A549 (cell line): Measurements from ENCODE around the gene TMEM115. TPM values are rescaled to one million over a fixed set of nuclear protein-coding genes. Genes with fewer than 3 reads are reported as not detected.
A peak's percentile ranks its signal among the peaks of the same experiment; 100 is the strongest.

Source experiments
- ATAC-seq, 2 experiments: fragments of 200-7000 bp in 1 of 2; fragments of >200 bp in 1 of 2; cut with Nextera tagmentation in 1 of 2; cut with Tn5 transposase in 1 of 2; 3 replicates each; pipeline versions ENCODE4 v1.8.0 to v1.9.1; 2018 to 2020; ENCODE audit warnings: mild to moderate bottlenecking in 1 of 2, moderate library complexity in 1 of 2
- CTCF ChIA-PET: fragments of 300-600 bp; sonication (Branson Sonifier 250); formaldehyde crosslinking; extraction: SDS; loops from one replicate; lab custom pipeline; 2021; ENCODE audit warnings: antibody characterized with exemption, inconsistent platforms; lab: Yijun Ruan, JAX
- POLR2A ChIA-PET: fragments of 350-600 bp; formaldehyde crosslinking; extraction: SDS; loops from one replicate; lab custom pipeline; 2021; ENCODE audit warnings: antibody characterized with exemption, inconsistent platforms; lab: Yijun Ruan, JAX
- DNase-seq, 2 experiments: peaks; one replicate each; pipeline versions ENCODE4 v3.0.0 to v3.0.0-alpha.2; 2011 to 2016; ENCODE audit warnings: low read depth in 1 of 2, low spot score in 1 of 2
- FAIRE-seq: peaks from 2 replicates; lab custom pipeline; 2011; peaks lifted over from hg19 to GRCh38; lab: Jason Lieb, UNC
- H3K27ac ChIP-seq, 2 experiments: fragments of >200 bp; sonication (Bioruptor Twin); formaldehyde crosslinking; 3 replicates each; pipeline ENCODE4 v1.5.1; 2016 to 2017
- H3K4me1 ChIP-seq: fragments of >200 bp; sonication (Bioruptor Twin); formaldehyde crosslinking; 3 replicates; pipeline ENCODE4 v1.6.1; 2016
- H3K4me2 ChIP-seq: fragments of >200 bp; sonication (Bioruptor Twin); formaldehyde crosslinking; 3 replicates; pipeline ENCODE4 v1.6.1; 2016
- H3K4me3 ChIP-seq: fragments of >200 bp; sonication (Bioruptor Twin); formaldehyde crosslinking; 3 replicates; pipeline ENCODE4 v1.5.1; 2016
- H3K9me3 ChIP-seq: fragments of >200 bp; sonication (Bioruptor Twin); formaldehyde crosslinking; 3 replicates; pipeline ENCODE4 v1.6.1; 2016
- BHLHE40 ChIP-seq: IDR thresholded peaks from 2 replicates; pipeline ENCODE4 v1.6.1; 2012; ENCODE audit warnings: low read depth, low read length, inconsistent platforms
- CBX2 ChIP-seq: fragments of 200-600 bp; sonication (generic); IDR thresholded peaks from 2 replicates; pipeline ENCODE4 v1.6.1; 2016; ENCODE audit warnings: low read depth, mild to moderate bottlenecking, borderline replicate concordance
- CBX8 ChIP-seq: fragments of 200-600 bp; sonication (generic); IDR thresholded peaks from 2 replicates; pipeline ENCODE4 v1.6.1; 2016
- EHMT2 ChIP-seq: fragments of 200-600 bp; sonication (generic); IDR thresholded peaks from 2 replicates; pipeline ENCODE4 v1.6.1; 2016; ENCODE audit warnings: antibody characterized with exemption, low read depth, mild to moderate bottlenecking, moderate library complexity
- FOSL2 ChIP-seq, 2 experiments: fragments of 450-650 bp in 1 of 2; fragments of >200 bp in 1 of 2; sonication (Bioruptor Twin) in 1 of 2; formaldehyde crosslinking; IDR thresholded peaks; 2 replicates each; pipeline versions ENCODE4 v1.5.0 to v1.6.1; 2016 to 2020; ENCODE audit warnings: mild to moderate bottlenecking in 1 of 2, moderate library complexity in 1 of 2
- GATA3 ChIP-seq: IDR thresholded peaks from 2 replicates; pipeline ENCODE4 v1.6.1; 2012; ENCODE audit warnings: borderline replicate concordance
- HEYL ChIP-seq: fragments of 250-450 bp; sonication (Bioruptor Pico); IDR thresholded peaks from 2 replicates; pipeline ENCODE4 v1.8.0; 2021; ENCODE audit warnings: mild to moderate bottlenecking, moderate library complexity
- HOXB5 ChIP-seq: fragments of 250-450 bp; sonication (Bioruptor Pico); IDR thresholded peaks from 2 replicates; pipeline ENCODE4 v1.5.0; 2020; ENCODE audit warnings: mild to moderate bottlenecking, moderate library complexity
- JUN ChIP-seq, 2 experiments: fragments of >200 bp; sonication (Bioruptor Twin); formaldehyde crosslinking; IDR thresholded peaks; 2 replicates in 1 of 2; 3 replicates in 1 of 2; pipeline ENCODE4 v1.6.1; 2016 to 2017
- JUNB ChIP-seq: fragments of >200 bp; sonication (Bioruptor Twin); formaldehyde crosslinking; IDR thresholded peaks from 2 replicates; pipeline ENCODE4 v1.6.1; 2016
- MAFK ChIP-seq: fragments of 450-650 bp; IDR thresholded peaks from 2 replicates; pipeline ENCODE4 v1.6.1; 2014; ENCODE audit not compliant: partially characterized antibody
- NR3C1 ChIP-seq: fragments of >200 bp; sonication (Bioruptor Twin); formaldehyde crosslinking; IDR thresholded peaks from 3 replicates; pipeline ENCODE4 v1.6.1; 2017
- PHF8 ChIP-seq: fragments of 200-600 bp; sonication (generic); IDR thresholded peaks from 2 replicates; pipeline ENCODE4 v1.6.1; 2016; ENCODE audit warnings: low read depth, mild to moderate bottlenecking, antibody characterized with exemption, moderate library complexity, borderline replicate concordance
- RAD21 ChIP-seq, 2 experiments: fragments of >200 bp in 1 of 2; sonication (Bioruptor Twin) in 1 of 2; formaldehyde crosslinking in 1 of 2; IDR thresholded peaks in 1 of 2; conservative IDR thresholded peaks in 1 of 2; 2 replicates in 1 of 2; 3 replicates in 1 of 2; pipeline ENCODE4 v1.6.1; 2012 to 2018; ENCODE audit warnings: inconsistent platforms in 1 of 2
- RARB ChIP-seq: fragments of 250-450 bp; sonication (Bioruptor Pico); IDR thresholded peaks from 2 replicates; pipeline ENCODE4 v1.8.0; 2021; ENCODE audit warnings: mild to moderate bottlenecking, moderate library complexity
- RCOR1 ChIP-seq: fragments of 150-350 bp; IDR thresholded peaks from 2 replicates; pipeline ENCODE4 v1.6.1; 2014; ENCODE audit warnings: antibody characterized with exemption, low read length, low read depth
- RFX5 ChIP-seq: fragments of 450-650 bp; IDR thresholded peaks from 2 replicates; pipeline ENCODE4 v1.7.1; 2014; ENCODE audit warnings: antibody characterized with exemption, mild to moderate bottlenecking, moderate library complexity
- RNF2 ChIP-seq: fragments of 200-600 bp; sonication (generic); IDR thresholded peaks from 2 replicates; pipeline ENCODE4 v1.6.1; 2016; ENCODE audit warnings: low read depth, mild to moderate bottlenecking, antibody characterized with exemption, moderate library complexity, borderline replicate concordance
- SMC3 ChIP-seq: fragments of >200 bp; sonication (Bioruptor Twin); formaldehyde crosslinking; IDR thresholded peaks from 3 replicates; pipeline ENCODE4 v1.6.1; 2018; ENCODE audit warnings: inconsistent platforms
- ZFP36 ChIP-seq: fragments of 450-650 bp; IDR thresholded peaks from 2 replicates; pipeline ENCODE4 v1.6.1; 2014; ENCODE audit warnings: borderline replicate concordance; ENCODE audit not compliant: partially characterized antibody
- ZSCAN20 ChIP-seq: fragments of 250-450 bp; sonication (Bioruptor Pico); IDR thresholded peaks from 2 replicates; pipeline ENCODE4 v1.8.0; 2022; ENCODE audit warnings: mild to moderate bottlenecking, moderate library complexity
- WGBS: methylation state at CpG from one replicate; pipeline ENCODE4 v1.1.6; 2017; ENCODE audit errors: missing lambda C conversion rate; 5-methylcytosine and 5-hydroxymethylcytosine counted together
- polyA plus RNA-seq, 4 experiments: library from polyadenylated mRNA; depleted of rRNA in 3 of 4; stranded (reverse); fragments of >200 nt; fragmentation: RNase III in 1 of 4; extraction: RNeasy Plus Mini Kit Qiagen cat#74134 plus additional on column Dnase treatment in 1 of 4; gene quantifications; 2 replicates in 3 of 4; 3 replicates in 1 of 4; pipeline ENCODE4 v1.2.3, GENCODE V29; 2011 to 2017
- TF ChIP-seq, protein P1 (sequence below): fragments of >200 bp; sonication (Bioruptor Twin); formaldehyde crosslinking; IDR thresholded peaks from 3 replicates; pipeline ENCODE4 v1.6.1; 2016
- TF ChIP-seq, protein P2 (sequence below): fragments of 250-450 bp; sonication (Bioruptor Pico); IDR thresholded peaks from 2 replicates; pipeline ENCODE4 v1.5.0; 2020; ENCODE audit warnings: low read depth, mild to moderate bottlenecking, moderate library complexity
- TF ChIP-seq, protein P3 (sequence below): IDR thresholded peaks from 2 replicates; pipeline ENCODE4 v1.6.1; 2012
- TF ChIP-seq, protein P4 (sequence below): IDR thresholded peaks from 2 replicates; pipeline ENCODE4 v1.6.1; 2012
- TF ChIP-seq, protein P5 (sequence below): fragments of >200 bp; sonication (Bioruptor Twin); formaldehyde crosslinking; IDR thresholded peaks from 3 replicates; pipeline ENCODE4 v1.5.1; 2016
- TF ChIP-seq, protein P6 (sequence below): fragments of 450-650 bp; IDR thresholded peaks from 2 replicates; pipeline ENCODE4 v1.6.1; 2014; ENCODE audit warnings: antibody characterized with exemption

TMEM115 gene
- polyA plus RNA-seq, 2 of the 4 experiments (the other 2 are of a cell fraction): 17.4 to 26.8 TPM

DNA sequence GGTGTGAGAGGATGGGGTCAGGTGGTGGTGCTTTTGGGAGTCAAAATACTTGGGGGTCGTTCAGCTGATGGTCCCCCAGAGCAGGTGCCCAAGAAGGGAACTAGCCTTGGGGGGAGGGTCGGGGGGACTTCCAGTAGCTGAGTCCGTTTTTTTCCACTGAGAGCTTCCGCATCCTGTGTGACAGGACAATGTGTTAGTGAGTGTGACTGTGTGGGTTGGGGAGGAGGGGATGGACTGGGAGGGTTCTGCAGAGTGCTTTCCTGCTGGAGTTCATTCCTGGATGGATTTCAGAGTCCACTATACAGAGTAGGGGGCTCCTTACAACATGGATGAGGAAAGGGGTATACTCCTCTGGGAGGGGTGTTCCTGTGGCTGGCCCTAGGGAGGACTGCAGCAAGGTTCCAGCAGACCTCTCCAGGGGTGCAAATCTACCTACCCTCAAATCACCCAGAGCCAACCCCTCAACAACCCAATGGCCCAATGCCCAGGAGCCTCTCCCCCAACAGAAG is 36.2 kb downstream of the TMEM115 start:
- no peak overlapping the region for H3K4me2 ChIP-seq
- ATAC-seq (no peak), DNase-seq (no peak), FAIRE-seq (no peak)
- H3K9me3 ChIP-seq: no peaks in the 10 kb centered on the region
- ChIA-PET CTCF (interaction anchor here (1.1 to 5.1 kb wide), 9 partner anchors 8 to 129 kb away, joined by 3 to 56 read pairs (median 9); partner anchors contain the start of genes HYAL3, IFRD2, LSMEM2 and NAA80), POLR2A (interaction anchor here (1.0 kb wide), 1 partner anchor 14 kb away, joined by 4 read pairs; no protein-coding TSS in a partner anchor)
- H3K4me1 ChIP-seq: peaks cover 23% of the 10 kb centered on the region
- 68% methylated on average over 3 of the region's 4 CpGs for WGBS
- no peak overlapping the region for H3K4me3 ChIP-seq
- no peak for TF ChIP-seq MAFK
- TF ChIP-seq EHMT2: no peak
- TF ChIP-seq, protein P1, sequence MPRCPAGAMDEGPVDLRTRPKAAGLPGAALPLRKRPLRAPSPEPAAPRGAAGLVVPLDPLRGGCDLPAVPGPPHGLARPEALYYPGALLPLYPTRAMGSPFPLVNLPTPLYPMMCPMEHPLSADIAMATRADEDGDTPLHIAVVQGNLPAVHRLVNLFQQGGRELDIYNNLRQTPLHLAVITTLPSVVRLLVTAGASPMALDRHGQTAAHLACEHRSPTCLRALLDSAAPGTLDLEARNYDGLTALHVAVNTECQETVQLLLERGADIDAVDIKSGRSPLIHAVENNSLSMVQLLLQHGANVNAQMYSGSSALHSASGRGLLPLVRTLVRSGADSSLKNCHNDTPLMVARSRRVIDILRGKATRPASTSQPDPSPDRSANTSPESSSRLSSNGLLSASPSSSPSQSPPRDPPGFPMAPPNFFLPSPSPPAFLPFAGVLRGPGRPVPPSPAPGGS: no peak
- no peak for TF ChIP-seq GATA3
- no peak for TF ChIP-seq RAD21 (conservative IDR thresholded peaks at IDR 0.05 in 1 of 2, IDR thresholded peaks at IDR 0.05 in 1 of 2)
- TF ChIP-seq PHF8: no peak
- TF ChIP-seq JUNB: no peak
- no peak overlapping the region for H3K27ac ChIP-seq

DNA sequence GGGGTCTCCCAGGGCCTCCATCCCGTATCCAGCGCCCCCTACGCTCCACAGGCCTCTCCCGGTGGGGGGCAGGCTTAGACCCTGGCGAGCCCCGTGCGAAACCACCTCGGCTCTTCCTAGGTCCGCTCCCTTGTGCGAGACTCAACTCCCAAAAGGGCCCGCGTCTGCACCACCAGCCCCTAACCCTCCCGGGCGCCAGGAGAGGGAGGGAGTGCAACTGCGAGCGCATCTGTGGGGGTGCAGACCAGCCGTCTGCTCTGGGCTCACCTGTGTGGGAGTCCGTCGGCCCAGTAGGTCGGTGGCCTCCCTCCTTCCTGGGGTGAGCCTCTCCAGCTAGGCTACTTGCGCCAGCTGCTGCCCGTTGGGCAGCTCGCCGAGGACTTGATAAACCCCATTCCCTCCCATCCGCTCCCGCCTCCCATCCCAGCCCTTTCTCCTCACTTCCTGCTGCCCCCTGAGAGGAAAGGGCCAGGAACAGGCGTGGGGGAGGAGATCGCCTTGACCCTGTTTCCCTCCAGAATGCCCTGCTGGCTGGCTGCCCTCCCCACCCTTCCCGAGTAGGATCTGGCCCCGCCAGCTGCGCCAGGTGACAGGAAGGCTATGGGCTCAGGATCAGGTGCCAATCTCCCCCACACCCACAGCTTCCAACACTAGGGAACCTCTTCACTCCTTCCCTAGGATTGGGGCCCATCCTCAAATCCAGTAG is 36.8 kb downstream of the TMEM115 start, which contains the start of gene HYAL2:
HYAL2 (minus strand) TSS at position 360 of the 706 bp plus-strand sequence. CDS start 2,256 bp downstream, outside the sequence.
- ChIA-PET CTCF (interaction anchor here (1.1 to 5.1 kb wide), 5 partner anchors 12 to 96 kb away, joined by 3 to 56 read pairs (median 12); partner anchors contain the start of genes HYAL3 and NAA80), POLR2A (no interaction called here)
- DNase-seq (no peak), FAIRE-seq (no peak), ATAC-seq (no peak)
- Histone ChIP-seq H3K9me3 (no peaks in the 10 kb centered on the region), H3K27ac (peak within 1 kb of the TSS; percentile 99 to 100), H3K4me2 (peak within 1 kb of the TSS; percentile 98), H3K4me3 (peak within 1 kb of the TSS; percentile 65), H3K4me1 (peaks cover 27% of the 10 kb centered on the region)
- 93% methylated on average over 18 of the region's 31 CpGs for WGBS
- TF ChIP-seq BHLHE40 (no peak), JUN (IDR thresholded peaks at IDR 0.05) (no peak), RFX5 (no peak), RARB (CRISPR knock-in tag) (no peak), MAFK (no peak)
- TF ChIP-seq, protein P2, sequence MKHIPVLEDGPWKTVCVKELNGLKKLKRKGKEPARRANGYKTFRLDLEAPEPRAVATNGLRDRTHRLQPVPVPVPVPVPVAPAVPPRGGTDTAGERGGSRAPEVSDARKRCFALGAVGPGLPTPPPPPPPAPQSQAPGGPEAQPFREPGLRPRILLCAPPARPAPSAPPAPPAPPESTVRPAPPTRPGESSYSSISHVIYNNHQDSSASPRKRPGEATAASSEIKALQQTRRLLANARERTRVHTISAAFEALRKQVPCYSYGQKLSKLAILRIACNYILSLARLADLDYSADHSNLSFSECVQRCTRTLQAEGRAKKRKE (CRISPR knock-in tag): no peak
- TF ChIP-seq, protein P3, sequence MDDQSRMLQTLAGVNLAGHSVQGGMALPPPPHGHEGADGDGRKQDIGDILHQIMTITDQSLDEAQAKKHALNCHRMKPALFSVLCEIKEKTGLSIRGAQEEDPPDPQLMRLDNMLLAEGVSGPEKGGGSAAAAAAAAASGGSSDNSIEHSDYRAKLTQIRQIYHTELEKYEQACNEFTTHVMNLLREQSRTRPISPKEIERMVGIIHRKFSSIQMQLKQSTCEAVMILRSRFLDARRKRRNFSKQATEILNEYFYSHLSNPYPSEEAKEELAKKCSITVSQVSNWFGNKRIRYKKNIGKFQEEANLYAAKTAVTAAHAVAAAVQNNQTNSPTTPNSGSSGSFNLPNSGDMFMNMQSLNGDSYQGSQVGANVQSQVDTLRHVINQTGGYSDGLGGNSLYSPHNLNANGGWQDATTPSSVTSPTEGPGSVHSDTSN: no peak

DNA sequence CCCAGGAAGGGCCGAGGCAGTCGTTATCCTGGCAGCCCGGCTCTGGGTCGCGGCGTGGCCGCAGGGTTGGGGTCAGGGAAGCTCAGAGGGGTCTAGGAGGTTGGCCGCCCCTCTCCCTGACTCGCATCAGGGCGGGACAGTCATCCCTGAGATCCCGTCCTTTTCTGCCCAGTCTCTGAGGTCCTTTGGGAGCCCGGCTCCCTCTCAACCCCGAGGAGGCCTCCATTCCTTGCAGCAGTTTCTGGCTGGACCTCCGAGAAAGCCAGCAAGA is 37.3 kb downstream of the TMEM115 start:
- H3K27ac ChIP-seq: peak overlapping the region; percentile 99 to 100; a peak in 5 of 6 replicates
- no peak for DNase-seq
- POLR2A ChIA-PET: no interaction called here
- H3K4me3 ChIP-seq: peak overlapping the region; percentile 65
- FAIRE-seq: no peak
- 76% methylated on average over 7 of the region's 14 CpGs for WGBS
- peaks cover 30% of the 10 kb centered on the region for H3K4me1 ChIP-seq
- CTCF ChIA-PET: interaction anchor here (1.0 to 5.1 kb wide), 6 partner anchors 13 to 33 kb away, joined by 3 to 56 read pairs (median 4); partner anchors contain the start of genes HYAL3 and NAA80
- no peak for ATAC-seq
- no peaks in the 10 kb centered on the region for H3K9me3 ChIP-seq
- H3K4me2 ChIP-seq: peak overlapping the region; percentile 98
- TF ChIP-seq RCOR1 (no peak), FOSL2 (IDR thresholded peaks at IDR 0.05) (no peak), FOSL2 (CRISPR knock-in tag; IDR thresholded peaks at IDR 0.05) (no peak), SMC3 (no peak), ZFP36 (no peak), RNF2 (no peak), CBX8 (no peak), HOXB5 (CRISPR knock-in tag) (no peak), NR3C1 (no peak), HEYL (no peak), ZSCAN20 (CRISPR knock-in tag) (no peak), CBX2 (no peak), RAD21 (conservative IDR thresholded peaks at IDR 0.05 in 1 of 2, IDR thresholded peaks at IDR 0.05 in 1 of 2) (no peak)
- TF ChIP-seq, protein P4, sequence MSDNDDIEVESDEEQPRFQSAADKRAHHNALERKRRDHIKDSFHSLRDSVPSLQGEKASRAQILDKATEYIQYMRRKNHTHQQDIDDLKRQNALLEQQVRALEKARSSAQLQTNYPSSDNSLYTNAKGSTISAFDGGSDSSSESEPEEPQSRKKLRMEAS: no peak
- TF ChIP-seq, protein P5, sequence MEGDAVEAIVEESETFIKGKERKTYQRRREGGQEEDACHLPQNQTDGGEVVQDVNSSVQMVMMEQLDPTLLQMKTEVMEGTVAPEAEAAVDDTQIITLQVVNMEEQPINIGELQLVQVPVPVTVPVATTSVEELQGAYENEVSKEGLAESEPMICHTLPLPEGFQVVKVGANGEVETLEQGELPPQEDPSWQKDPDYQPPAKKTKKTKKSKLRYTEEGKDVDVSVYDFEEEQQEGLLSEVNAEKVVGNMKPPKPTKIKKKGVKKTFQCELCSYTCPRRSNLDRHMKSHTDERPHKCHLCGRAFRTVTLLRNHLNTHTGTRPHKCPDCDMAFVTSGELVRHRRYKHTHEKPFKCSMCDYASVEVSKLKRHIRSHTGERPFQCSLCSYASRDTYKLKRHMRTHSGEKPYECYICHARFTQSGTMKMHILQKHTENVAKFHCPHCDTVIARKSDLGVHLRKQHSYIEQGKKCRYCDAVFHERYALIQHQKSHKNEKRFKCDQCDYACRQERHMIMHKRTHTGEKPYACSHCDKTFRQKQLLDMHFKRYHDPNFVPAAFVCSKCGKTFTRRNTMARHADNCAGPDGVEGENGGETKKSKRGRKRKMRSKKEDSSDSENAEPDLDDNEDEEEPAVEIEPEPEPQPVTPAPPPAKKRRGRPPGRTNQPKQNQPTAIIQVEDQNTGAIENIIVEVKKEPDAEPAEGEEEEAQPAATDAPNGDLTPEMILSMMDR: no peak
- TF ChIP-seq, protein P6, sequence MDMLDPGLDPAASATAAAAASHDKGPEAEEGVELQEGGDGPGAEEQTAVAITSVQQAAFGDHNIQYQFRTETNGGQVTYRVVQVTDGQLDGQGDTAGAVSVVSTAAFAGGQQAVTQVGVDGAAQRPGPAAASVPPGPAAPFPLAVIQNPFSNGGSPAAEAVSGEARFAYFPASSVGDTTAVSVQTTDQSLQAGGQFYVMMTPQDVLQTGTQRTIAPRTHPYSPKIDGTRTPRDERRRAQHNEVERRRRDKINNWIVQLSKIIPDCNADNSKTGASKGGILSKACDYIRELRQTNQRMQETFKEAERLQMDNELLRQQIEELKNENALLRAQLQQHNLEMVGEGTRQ: no peak
